ENCODE data around the gene IGF2R.

DNA sequence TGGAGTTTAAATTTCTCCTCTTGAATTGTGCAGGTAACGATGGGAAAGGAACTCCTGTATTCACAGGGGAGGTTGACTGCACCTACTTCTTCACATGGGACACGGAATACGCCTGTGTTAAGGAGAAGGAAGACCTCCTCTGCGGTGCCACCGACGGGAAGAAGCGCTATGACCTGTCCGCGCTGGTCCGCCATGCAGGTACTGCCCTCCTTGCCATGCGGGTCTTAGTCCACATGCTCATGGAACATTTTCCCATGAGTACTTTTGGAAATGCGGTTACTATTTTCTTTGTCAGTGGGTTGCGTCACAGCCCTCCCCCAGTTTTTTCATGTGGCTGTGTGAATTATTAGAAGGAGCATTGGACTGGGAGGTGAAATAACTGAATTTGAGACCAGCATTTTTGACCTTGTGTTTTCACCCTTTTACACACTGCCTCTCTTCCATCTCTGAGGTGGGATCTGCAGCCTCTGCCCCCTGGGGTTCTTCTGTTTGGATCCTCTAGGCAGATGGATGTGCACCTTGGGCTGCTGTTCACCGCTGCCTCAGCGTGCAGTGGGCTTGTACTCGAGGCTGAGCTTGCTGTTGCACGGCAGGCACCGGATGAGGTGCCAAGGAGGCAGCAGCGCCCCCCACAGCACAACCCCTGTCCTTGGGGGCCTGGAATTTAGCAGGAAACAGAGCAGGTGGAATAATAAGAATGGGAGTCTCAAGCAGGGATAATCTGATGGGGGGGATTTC, 71.8 kb downstream of the IGF2R start:
- no peak for TF ChIP-seq POLR2A (IDR thresholded peaks at IDR 0.05)
- TF ChIP-seq, protein P1, sequence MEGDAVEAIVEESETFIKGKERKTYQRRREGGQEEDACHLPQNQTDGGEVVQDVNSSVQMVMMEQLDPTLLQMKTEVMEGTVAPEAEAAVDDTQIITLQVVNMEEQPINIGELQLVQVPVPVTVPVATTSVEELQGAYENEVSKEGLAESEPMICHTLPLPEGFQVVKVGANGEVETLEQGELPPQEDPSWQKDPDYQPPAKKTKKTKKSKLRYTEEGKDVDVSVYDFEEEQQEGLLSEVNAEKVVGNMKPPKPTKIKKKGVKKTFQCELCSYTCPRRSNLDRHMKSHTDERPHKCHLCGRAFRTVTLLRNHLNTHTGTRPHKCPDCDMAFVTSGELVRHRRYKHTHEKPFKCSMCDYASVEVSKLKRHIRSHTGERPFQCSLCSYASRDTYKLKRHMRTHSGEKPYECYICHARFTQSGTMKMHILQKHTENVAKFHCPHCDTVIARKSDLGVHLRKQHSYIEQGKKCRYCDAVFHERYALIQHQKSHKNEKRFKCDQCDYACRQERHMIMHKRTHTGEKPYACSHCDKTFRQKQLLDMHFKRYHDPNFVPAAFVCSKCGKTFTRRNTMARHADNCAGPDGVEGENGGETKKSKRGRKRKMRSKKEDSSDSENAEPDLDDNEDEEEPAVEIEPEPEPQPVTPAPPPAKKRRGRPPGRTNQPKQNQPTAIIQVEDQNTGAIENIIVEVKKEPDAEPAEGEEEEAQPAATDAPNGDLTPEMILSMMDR (IDR thresholded peaks at IDR 0.05): no peak

Measured in esophagus squamous epithelium (tissue), 4 donors.